Uterus (tissue), 2 donors: ENCODE measurements around the gene AACS.

ENCODE experiments used
- POLR2A ChIP-seq, 2 donors: fragments of 450-650 bp; IDR thresholded peaks; one replicate each; pipeline ENCODE4 v1.6.1; 2016; ENCODE audit warnings: antibody characterized with exemption in 2 of 2, mild to moderate bottlenecking in 1 of 2, moderate library complexity in 1 of 2
- TF ChIP-seq, protein P1 (sequence below), 4 experiments: fragments of 200-600 bp in 2 of 4; fragments of 450-650 bp in 2 of 4; sonication (generic) in 2 of 4; IDR thresholded peaks; one replicate each; pipeline ENCODE4 v1.5.1; 2016 to 2019; ENCODE audit warnings: antibody characterized with exemption in 4 of 4, mild to moderate bottlenecking in 2 of 4, moderate library complexity in 1 of 4

DNA sequence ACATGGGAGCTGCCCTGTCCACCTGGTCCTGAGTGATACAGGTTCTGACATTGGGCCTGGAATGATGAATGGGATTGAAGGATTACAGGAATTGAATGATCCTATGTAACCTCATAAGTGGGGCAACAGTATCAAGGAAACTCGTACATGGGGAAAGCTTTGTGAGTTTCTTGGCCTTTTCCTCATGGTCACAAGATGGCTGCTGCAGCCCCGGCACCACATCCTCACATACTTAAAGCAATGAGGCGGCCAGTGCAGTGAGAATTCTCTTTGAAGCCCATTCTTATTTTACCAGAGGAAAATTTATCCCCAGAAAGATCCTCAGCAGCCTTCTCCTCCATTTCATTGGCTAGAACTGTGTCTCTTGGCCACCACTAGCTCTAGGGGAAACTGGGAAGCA lies 91.9 kb downstream of the AACS start:
- TF ChIP-seq, protein P1, sequence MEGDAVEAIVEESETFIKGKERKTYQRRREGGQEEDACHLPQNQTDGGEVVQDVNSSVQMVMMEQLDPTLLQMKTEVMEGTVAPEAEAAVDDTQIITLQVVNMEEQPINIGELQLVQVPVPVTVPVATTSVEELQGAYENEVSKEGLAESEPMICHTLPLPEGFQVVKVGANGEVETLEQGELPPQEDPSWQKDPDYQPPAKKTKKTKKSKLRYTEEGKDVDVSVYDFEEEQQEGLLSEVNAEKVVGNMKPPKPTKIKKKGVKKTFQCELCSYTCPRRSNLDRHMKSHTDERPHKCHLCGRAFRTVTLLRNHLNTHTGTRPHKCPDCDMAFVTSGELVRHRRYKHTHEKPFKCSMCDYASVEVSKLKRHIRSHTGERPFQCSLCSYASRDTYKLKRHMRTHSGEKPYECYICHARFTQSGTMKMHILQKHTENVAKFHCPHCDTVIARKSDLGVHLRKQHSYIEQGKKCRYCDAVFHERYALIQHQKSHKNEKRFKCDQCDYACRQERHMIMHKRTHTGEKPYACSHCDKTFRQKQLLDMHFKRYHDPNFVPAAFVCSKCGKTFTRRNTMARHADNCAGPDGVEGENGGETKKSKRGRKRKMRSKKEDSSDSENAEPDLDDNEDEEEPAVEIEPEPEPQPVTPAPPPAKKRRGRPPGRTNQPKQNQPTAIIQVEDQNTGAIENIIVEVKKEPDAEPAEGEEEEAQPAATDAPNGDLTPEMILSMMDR (IDR thresholded peaks at IDR 0.05): no peak
- no peak for TF ChIP-seq POLR2A (IDR thresholded peaks at IDR 0.05)
